HepG2 (cell line): ENCODE results near the gene SBNO1.

Experiments
- ARID2 ChIP-seq: sonication (generic); formaldehyde crosslinking; IDR thresholded peaks from 2 replicates; pipeline ENCODE4 v1.8.1; 2022; ENCODE audit warnings: mild to moderate bottlenecking, missing genetic modification reagents, borderline replicate concordance
- CTCF ChIP-seq: sonication (generic); formaldehyde crosslinking; IDR thresholded peaks from 2 replicates; pipeline ENCODE4 v1.5.0; 2020; ENCODE audit warnings: mild to moderate bottlenecking, missing genetic modification reagents, moderate library complexity
- EZH2 ChIP-seq: conservative IDR thresholded peaks from 2 replicates; pipeline ENCODE4 v1.6.1; 2012; ENCODE audit warnings: mild to moderate bottlenecking, low read depth, low read length, moderate library complexity
- MYC ChIP-seq: sonication (generic); formaldehyde crosslinking; IDR thresholded peaks from 2 replicates; pipeline ENCODE4 v1.9.0; 2021; ENCODE audit warnings: missing genetic modification reagents, borderline replicate concordance
- NR2F1 ChIP-seq, 2 experiments: fragments of 450-650 bp in 1 of 2; formaldehyde crosslinking in 1 of 2; IDR thresholded peaks; 2 replicates each; pipeline versions ENCODE4 v1.5.0 to v1.6.1; 2016 to 2020; ENCODE audit warnings: mild to moderate bottlenecking in 1 of 2, missing compliant biosample characterization in 1 of 2, missing genetic modification reagents in 1 of 2, moderate library complexity in 1 of 2
- SP1 ChIP-seq, 2 experiments: fragments of 450-650 bp in 1 of 2; sonication (generic) in 1 of 2; formaldehyde crosslinking in 1 of 2; IDR thresholded peaks; 2 replicates each; pipeline versions ENCODE4 v1.4.0 to v1.6.1; 2016 to 2020; ENCODE audit warnings: missing genetic modification reagents in 1 of 2
- ZNF232 ChIP-seq: sonication (generic); formaldehyde crosslinking; IDR thresholded peaks from 2 replicates; pipeline ENCODE4 v1.4.0; 2020; ENCODE audit warnings: missing genetic modification reagents, borderline replicate concordance
- ZNF275 ChIP-seq: sonication (generic); formaldehyde crosslinking; IDR thresholded peaks from 2 replicates; pipeline ENCODE4 v1.8.0; 2022; ENCODE audit warnings: missing genetic modification reagents, mild to moderate bottlenecking, inconsistent platforms, borderline replicate concordance
- ZNF788 ChIP-seq: sonication (generic); formaldehyde crosslinking; IDR thresholded peaks from 2 replicates; pipeline ENCODE4 v1.5.0; 2020; ENCODE audit warnings: mild to moderate bottlenecking, missing genetic modification reagents, borderline replicate concordance
- TF ChIP-seq, protein P1 (sequence below): sonication (generic); formaldehyde crosslinking; IDR thresholded peaks from 2 replicates; pipeline ENCODE4 v1.4.0; 2020; ENCODE audit warnings: missing genetic modification reagents

- TF ChIP-seq SP1 (IDR thresholded peaks at IDR 0.05) (no peak), SP1 (CRISPR knock-in tag; IDR thresholded peaks at IDR 0.05) (no peak), ZNF275 (CRISPR knock-in tag) (no peak), ARID2 (no peak), CTCF (CRISPR knock-in tag) (no peak), NR2F1 (CRISPR knock-in tag; IDR thresholded peaks at IDR 0.05) (no peak), ZNF232 (no peak), EZH2 (no peak), MYC (CRISPR knock-in tag) (no peak), ZNF788 (no peak)
- TF ChIP-seq, protein P1, sequence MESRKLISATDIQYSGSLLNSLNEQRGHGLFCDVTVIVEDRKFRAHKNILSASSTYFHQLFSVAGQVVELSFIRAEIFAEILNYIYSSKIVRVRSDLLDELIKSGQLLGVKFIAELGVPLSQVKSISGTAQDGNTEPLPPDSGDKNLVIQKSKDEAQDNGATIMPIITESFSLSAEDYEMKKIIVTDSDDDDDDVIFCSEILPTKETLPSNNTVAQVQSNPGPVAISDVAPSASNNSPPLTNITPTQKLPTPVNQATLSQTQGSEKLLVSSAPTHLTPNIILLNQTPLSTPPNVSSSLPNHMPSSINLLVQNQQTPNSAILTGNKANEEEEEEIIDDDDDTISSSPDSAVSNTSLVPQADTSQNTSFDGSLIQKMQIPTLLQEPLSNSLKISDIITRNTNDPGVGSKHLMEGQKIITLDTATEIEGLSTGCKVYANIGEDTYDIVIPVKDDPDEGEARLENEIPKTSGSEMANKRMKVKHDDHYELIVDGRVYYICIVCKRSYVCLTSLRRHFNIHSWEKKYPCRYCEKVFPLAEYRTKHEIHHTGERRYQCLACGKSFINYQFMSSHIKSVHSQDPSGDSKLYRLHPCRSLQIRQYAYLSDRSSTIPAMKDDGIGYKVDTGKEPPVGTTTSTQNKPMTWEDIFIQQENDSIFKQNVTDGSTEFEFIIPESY (CRISPR knock-in tag): no peak
Measured at GRCh38 chr12:123335490-123335889, 29.2 kb downstream of the SBNO1 start.
